ENCODE data around the gene LCAT. TPM values are rescaled to one million over a fixed set of nuclear protein-coding genes. Genes with fewer than 3 reads are reported as not detected.

LCAT gene
- total and polyA plus RNA-seq, 4 donors, result 8.4 to 43.9 (median 21.9) TPM

- no peak for TF ChIP-seq CTCF (IDR thresholded peaks at IDR 0.05; ENCODE audit: control extremely low read depth, extremely low read depth)
- DNase-seq (no peak), ATAC-seq (ENCODE audit: insufficient read depth, low FRiP score) (no peak)
- H3K4me1 ChIP-seq (ENCODE audit: control insufficient read depth in 5 of 5, insufficient read depth in 5 of 5, low read length in 5 of 5), result peaks cover 0 to 5% (median 0%) of the 10 kb centered on the region in 5 donors
- H3K9me3 ChIP-seq (ENCODE audit: control insufficient read depth in 4 of 4, insufficient read depth in 3 of 4, low read length in 3 of 4), result no peaks in the 10 kb centered on the region
- no peak overlapping the region for H3K9ac ChIP-seq (ENCODE audit: insufficient read depth in 1 of 2, low read length in 2 of 2)
- H3K27me3 ChIP-seq (ENCODE audit: control insufficient read depth in 3 of 3, insufficient read depth in 3 of 3, low read length in 2 of 3), result no peaks in the 10 kb centered on the region
- H3K4me3 ChIP-seq, result no peak overlapping the region
- H3K27ac ChIP-seq (ENCODE audit: low read depth in 1 of 2, low read length in 1 of 2), result no peak overlapping the region
- no peaks in the 10 kb centered on the region for H3K36me3 ChIP-seq (ENCODE audit: control insufficient read depth in 4 of 4, insufficient read depth in 4 of 4, low read length in 4 of 4)
- 96% methylated on average over 47 to 49 of the region's 49 CpGs for WGBS, 2 donors
These were observed 38.2 kb upstream of the LCAT start for GRCh38 chr16:67982011-67982696.

GRCh38 chr16:67979955-67980678 is 36.2 kb upstream of the LCAT start, which contains the start of gene DPEP3:
Gene DPEP3, minus strand, starts transcription at chr16:67980499. Its CDS starts 119 bp downstream, at chr16:67980380.
- Histone ChIP-seq H3K4me3 (no peak within 1 kb of the TSS), H3K27ac (ENCODE audit: low read depth in 1 of 2, low read length in 1 of 2) (no peak within 1 kb of the TSS), H3K9me3 (ENCODE audit: control insufficient read depth in 4 of 4, insufficient read depth in 3 of 4, low read length in 3 of 4) (no peaks in the 10 kb centered on the region), H3K36me3 (ENCODE audit: control insufficient read depth in 4 of 4, insufficient read depth in 4 of 4, low read length in 4 of 4) (no peaks in the 10 kb centered on the region), H3K4me1 (ENCODE audit: control insufficient read depth in 5 of 5, insufficient read depth in 5 of 5, low read length in 5 of 5) (peaks cover 0 to 4% (median 0%) of the 10 kb centered on the region in 5 donors), H3K27me3 (ENCODE audit: control insufficient read depth in 3 of 3, insufficient read depth in 3 of 3, low read length in 2 of 3) (no peaks in the 10 kb centered on the region), H3K9ac (ENCODE audit: insufficient read depth in 1 of 2, low read length in 2 of 2) (no peak within 1 kb of the TSS)
- ATAC-seq (ENCODE audit: insufficient read depth, low FRiP score) (no peak), DNase-seq (no peak)
- no peak for TF ChIP-seq CTCF (IDR thresholded peaks at IDR 0.05; ENCODE audit: control extremely low read depth, extremely low read depth)
- WGBS, 2 donors, result 66 to 70% methylated on average over 59 to 62 of the region's 62 CpGs

- Histone ChIP-seq H3K36me3 (ENCODE audit: control insufficient read depth in 4 of 4, insufficient read depth in 4 of 4, low read length in 4 of 4) (no peaks in the 10 kb centered on the region), H3K27ac (ENCODE audit: low read depth in 1 of 2, low read length in 1 of 2) (no peak overlapping the region), H3K4me3 (no peak overlapping the region), H3K9ac (ENCODE audit: insufficient read depth in 1 of 2, low read length in 2 of 2) (no peak overlapping the region), H3K27me3 (ENCODE audit: control insufficient read depth in 3 of 3, insufficient read depth in 3 of 3, low read length in 2 of 3) (no peaks in the 10 kb centered on the region), H3K4me1 (ENCODE audit: control insufficient read depth in 5 of 5, insufficient read depth in 5 of 5, low read length in 5 of 5) (no peaks in the 10 kb centered on the region), H3K9me3 (ENCODE audit: control insufficient read depth in 4 of 4, insufficient read depth in 3 of 4, low read length in 3 of 4) (no peaks in the 10 kb centered on the region)
- ATAC-seq (ENCODE audit: insufficient read depth, low FRiP score) (no peak), DNase-seq (no peak)
- WGBS, 2 donors, result 84 to 88% methylated on average over 9 of the region's 9 CpGs
- no peak for TF ChIP-seq CTCF (IDR thresholded peaks at IDR 0.05; ENCODE audit: control extremely low read depth, extremely low read depth)
These were observed 33.7 kb upstream of the LCAT start for GRCh38 chr16:67977469-67978227.
